SK-N-SH (cell line): ENCODE data around the gene TRIM8. TPM values are rescaled to one million over a fixed set of nuclear protein-coding genes. Genes with fewer than 3 reads are reported as not detected.
A peak's percentile ranks its signal among the peaks of the same experiment; 100 is the strongest.

Experiments used
- CTCF ChIA-PET: fragments of 300-600, 350-600 bp; formaldehyde crosslinking; extraction: SDS; loops from one replicate; lab custom pipeline; 2021; lab: Yijun Ruan, JAX
- POLR2A ChIA-PET: fragments of 350-600 bp; sonication (Branson Sonifier 250); formaldehyde crosslinking; extraction: SDS; loops from one replicate; lab custom pipeline; 2020; ENCODE audit warnings: antibody characterized with exemption, inconsistent platforms; lab: Yijun Ruan, JAX
- DNase-seq: peaks from one replicate; pipeline ENCODE4 v3.0.0; 2012
- H2AFZ ChIP-seq: fragments of 200-600 bp; sonication (generic); 2 replicates; pipeline ENCODE4 v1.8.1; 2016; ENCODE audit warnings: antibody characterized with exemption, mild to moderate bottlenecking, low read depth
- H3F3A ChIP-seq: fragments of 200-600 bp; sonication (generic); replicated peaks from 2 replicates; pipeline ENCODE3; 2016; ENCODE audit warnings: antibody characterized with exemption, mild to moderate bottlenecking; ENCODE audit not compliant: insufficient read depth
- H3K27ac ChIP-seq, 2 experiments: fragments of 200-500 bp in 1 of 2; fragments of 200-600 bp in 1 of 2; sonication (Bioruptor generic) in 1 of 2; sonication (generic), shearing (Covaris generic) in 1 of 2; 2 replicates each; pipeline versions ENCODE4 v1.5.1 to v1.6.1; 2014 to 2016; ENCODE audit warnings: low read depth in 2 of 2, inconsistent platforms in 1 of 2, low read length in 1 of 2, mild to moderate bottlenecking in 1 of 2, mixed read lengths in 1 of 2
- H3K27me3 ChIP-seq: fragments of 200-600 bp; sonication (generic), shearing (Covaris generic); 2 replicates; pipeline ENCODE4 v1.6.1; 2016; ENCODE audit warnings: mixed run types; ENCODE audit not compliant: insufficient read depth
- H3K36me3 ChIP-seq, 2 experiments: fragments of 200-500 bp in 1 of 2; fragments of 200-600 bp in 1 of 2; sonication (Bioruptor generic) in 1 of 2; sonication (generic) in 1 of 2; replicated peaks in 1 of 2; 2 replicates each; pipeline versions ENCODE3 to v1.5.1; 2014 to 2016; ENCODE audit warnings: low read length in 1 of 2, mild to moderate bottlenecking in 1 of 2; ENCODE audit not compliant: insufficient read depth in 2 of 2, control insufficient read depth in 1 of 2
- H3K4me1 ChIP-seq, 2 experiments: fragments of 200-500 bp in 1 of 2; fragments of 200-600 bp in 1 of 2; sonication (Bioruptor generic) in 1 of 2; sonication (generic), shearing (Covaris generic) in 1 of 2; 2 replicates each; pipeline versions ENCODE4 v1.5.1 to v1.6.1; 2014 to 2016; ENCODE audit warnings: low read depth in 1 of 2, low read length in 1 of 2, mixed run types in 1 of 2; ENCODE audit not compliant: insufficient read depth in 2 of 2, control insufficient read depth in 1 of 2
- H3K4me2 ChIP-seq: fragments of 200-600 bp; sonication (generic), shearing (Covaris generic); 2 replicates; pipeline ENCODE4 v1.6.1; 2017; ENCODE audit warnings: mixed run types
- H3K4me3 ChIP-seq, 2 experiments: fragments of 200-500 bp in 1 of 2; fragments of 200-600 bp in 1 of 2; sonication (Bioruptor generic) in 1 of 2; sonication (generic), shearing (Covaris generic) in 1 of 2; 2 replicates each; pipeline versions ENCODE4 v1.5.1 to v1.8.1; 2014 to 2016; ENCODE audit warnings: low read depth in 2 of 2, inconsistent platforms in 1 of 2, low read length in 1 of 2, mild to moderate bottlenecking in 1 of 2, mixed read lengths in 1 of 2, moderate library complexity in 1 of 2
- H3K79me2 ChIP-seq: fragments of 200-600 bp; sonication (generic); 2 replicates; pipeline ENCODE4 v1.8.1; 2017; ENCODE audit warnings: mild to moderate bottlenecking; ENCODE audit not compliant: insufficient read depth
- H3K9ac ChIP-seq: fragments of 200-600 bp; sonication (generic); 2 replicates; pipeline ENCODE4 v1.6.1; 2017; ENCODE audit warnings: mixed run types
- H3K9me2 ChIP-seq: fragments of 200-600 bp; sonication (generic); 2 replicates; pipeline ENCODE4 v1.6.1; 2017; ENCODE audit warnings: mixed run types
- H3K9me3 ChIP-seq: fragments of 200-600 bp; sonication (generic); 2 replicates; pipeline ENCODE4 v1.6.1; 2017; ENCODE audit warnings: mixed run types, mild to moderate bottlenecking, moderate library complexity
- H4K20me1 ChIP-seq: fragments of 200-600 bp; sonication (generic); 2 replicates; pipeline ENCODE4 v1.6.1; 2017; ENCODE audit warnings: mild to moderate bottlenecking, mixed run types; ENCODE audit not compliant: insufficient read depth
- EZH2phosphoT487 ChIP-seq: fragments of 200-600 bp; sonication (generic); IDR thresholded peaks from 2 replicates; pipeline ENCODE4 v1.6.1; 2017; ENCODE audit warnings: low read depth, mixed run types, mild to moderate bottlenecking, antibody characterized with exemption, moderate library complexity, borderline replicate concordance
- FOSL2 ChIP-seq: IDR thresholded peaks from 2 replicates; pipeline ENCODE4 v1.4.0; 2012; ENCODE audit warnings: low read depth, mild to moderate bottlenecking, moderate library complexity, borderline replicate concordance
- FOXJ3 ChIP-seq: sonication (generic); formaldehyde crosslinking; IDR thresholded peaks from 2 replicates; pipeline ENCODE4 v1.5.1; 2020; ENCODE audit warnings: mild to moderate bottlenecking, missing genetic modification reagents
- GABPA ChIP-seq: IDR thresholded peaks from 2 replicates; pipeline ENCODE4 v1.4.0; 2012; ENCODE audit warnings: low read depth, mild to moderate bottlenecking
- GATA2 ChIP-seq: sonication (generic); formaldehyde crosslinking; IDR thresholded peaks from 2 replicates; pipeline ENCODE4 v1.5.0; 2020; ENCODE audit warnings: mild to moderate bottlenecking, missing genetic modification reagents
- MXI1 ChIP-seq: IDR thresholded peaks from 2 replicates; pipeline ENCODE4 v1.6.1; 2012; ENCODE audit warnings: mild to moderate bottlenecking, low read depth, low read length, improper control_type of control experiment
- NFIC ChIP-seq: IDR thresholded peaks from 2 replicates; pipeline ENCODE4 v1.4.0; 2012; ENCODE audit warnings: borderline replicate concordance
- RAD21 ChIP-seq: IDR thresholded peaks from 2 replicates; pipeline ENCODE4 v1.6.1; 2012; ENCODE audit warnings: mild to moderate bottlenecking, low read length
- RCOR1 ChIP-seq: fragments of 150-350 bp; IDR thresholded peaks from 2 replicates; pipeline ENCODE4 v1.6.1; 2017; ENCODE audit warnings: antibody characterized with exemption, low read length
- RXRA ChIP-seq: IDR thresholded peaks from 2 replicates; pipeline ENCODE4 v1.4.0; 2012; ENCODE audit warnings: low read depth, mild to moderate bottlenecking, borderline replicate concordance
- SIN3A ChIP-seq: IDR thresholded peaks from 2 replicates; pipeline ENCODE4 v1.6.1; 2012; ENCODE audit warnings: low read depth, mild to moderate bottlenecking, low read length, moderate library complexity, borderline replicate concordance
- SMC3 ChIP-seq: IDR thresholded peaks from 2 replicates; pipeline ENCODE4 v1.6.1; 2012; ENCODE audit warnings: low read depth, low read length, improper control_type of control experiment
- TAF1 ChIP-seq: IDR thresholded peaks from 2 replicates; pipeline ENCODE4 v1.6.1; 2012; ENCODE audit warnings: low read depth, mild to moderate bottlenecking, low read length, moderate library complexity, borderline replicate concordance
- YY1 ChIP-seq: IDR thresholded peaks from 2 replicates; pipeline ENCODE4 v1.4.0; 2012; ENCODE audit warnings: low read depth, mild to moderate bottlenecking
- WGBS: methylation state at CpG from one replicate; pipeline ENCODE4 v1.1.6; 2017; ENCODE audit warnings: low lambda C conversion rate; 5-methylcytosine and 5-hydroxymethylcytosine counted together
- polyA plus RNA-seq, 3 experiments: library from polyadenylated mRNA; depleted of rRNA; stranded (reverse); fragments of >200 nt; gene quantifications; 2 replicates each; pipeline ENCODE4 v1.2.3, GENCODE V29; 2012
- TF ChIP-seq, protein P1 (sequence below): IDR thresholded peaks from 2 replicates; pipeline ENCODE4 v1.4.0; 2012; ENCODE audit warnings: low read depth, borderline replicate concordance
- TF ChIP-seq, protein P2 (sequence below): fragments of 200-600 bp; sonication (generic); IDR thresholded peaks from 2 replicates; pipeline ENCODE4 v1.6.1; 2017; ENCODE audit warnings: antibody characterized with exemption, mild to moderate bottlenecking, moderate library complexity
- TF ChIP-seq, protein P3 (sequence below): fragments of 150-350 bp; IDR thresholded peaks from 2 replicates; pipeline ENCODE4 v1.6.1; 2017; ENCODE audit warnings: antibody characterized with exemption, low read length, low read depth, borderline replicate concordance
- TF ChIP-seq, protein P4 (sequence below): IDR thresholded peaks from 2 replicates; pipeline ENCODE4 v1.4.0; 2012; ENCODE audit warnings: low read depth
- TF ChIP-seq, protein P5 (sequence below): IDR thresholded peaks from 2 replicates; pipeline ENCODE4 v1.6.1; 2012; ENCODE audit warnings: mild to moderate bottlenecking, low read depth, low read length, moderate library complexity
- TF ChIP-seq, protein P6 (sequence below): fragments of 150-350 bp; IDR thresholded peaks from 2 replicates; pipeline ENCODE4 v1.6.1; 2016; ENCODE audit warnings: mild to moderate bottlenecking, low read depth, low read length

TRIM8 gene
- polyA plus RNA-seq, 1 of the 3 experiments (the other 2 are of a cell fraction) = 108 TPM

DNA sequence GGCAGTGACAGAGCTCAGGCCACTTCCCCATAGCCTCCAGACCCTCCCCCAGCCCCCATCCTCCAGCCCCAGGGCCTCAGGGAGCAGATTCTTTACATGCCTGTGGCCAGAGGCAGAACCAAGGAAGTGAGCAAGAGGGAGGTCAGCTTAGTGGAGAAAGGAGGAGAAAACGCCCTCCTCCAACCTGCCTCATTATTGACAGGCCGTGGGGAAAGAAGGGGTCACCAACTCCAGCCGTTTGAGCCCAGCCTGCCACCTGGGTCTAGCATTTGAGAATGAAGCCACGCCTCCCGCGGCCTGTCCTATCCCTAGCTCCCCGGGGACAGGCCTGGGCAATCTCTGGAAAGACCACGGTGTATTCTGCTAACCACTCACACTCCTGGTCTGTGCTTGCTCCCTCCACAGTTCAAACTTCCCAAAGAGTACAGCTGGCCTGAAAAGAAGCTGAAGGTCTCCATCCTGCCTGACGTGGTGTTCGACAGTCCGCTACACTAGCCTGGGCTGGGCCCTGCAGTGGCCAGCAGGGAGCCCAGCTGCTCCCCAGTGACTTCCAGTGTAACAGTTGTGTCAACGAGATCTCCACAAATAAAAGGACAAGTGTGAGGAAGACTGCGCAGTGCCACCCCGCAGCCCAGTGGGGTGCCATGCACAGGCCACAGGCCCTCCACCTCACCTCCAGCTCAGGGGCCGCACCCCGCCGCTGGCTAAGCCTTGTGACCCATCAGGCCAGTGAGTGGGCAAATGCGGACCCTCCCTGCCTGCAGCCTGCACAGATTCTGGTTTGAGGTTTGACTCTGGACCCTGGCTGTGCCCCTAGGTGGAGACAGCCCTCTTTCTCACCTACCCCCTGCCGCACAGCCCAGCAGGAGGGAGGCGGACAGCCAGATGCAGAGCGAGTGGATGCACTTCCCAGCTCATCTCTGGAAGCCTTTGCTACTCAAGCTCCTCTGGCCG, 14.3 kb upstream of the TRIM8 start:
- H4K20me1 ChIP-seq = no peaks in the 10 kb centered on the region
- H3K79me2 ChIP-seq = no peaks in the 10 kb centered on the region
- peaks cover 76 to 82% of the 10 kb centered on the region in 2 experiments for H3K4me1 ChIP-seq
- no peaks in the 10 kb centered on the region for H3K9me2 ChIP-seq
- H3K9ac ChIP-seq = peak overlapping the region; percentile 50
- CTCF ChIA-PET = interaction anchor here (0.6 to 1.7 kb wide), 10 partner anchors 9 to 236 kb away, joined by 3 to 6 read pairs (median 4); partner anchors contain the start of genes ARL3 and TRIM8
- POLR2A ChIA-PET = interaction anchor here (0.5 to 4.0 kb wide), 4 partner anchors 12 to 198 kb away, joined by 3 to 34 read pairs (median 18); partner anchors contain the start of genes CUEDC2 and TRIM8
- WGBS = 60% methylated on average over 17 of the region's 22 CpGs
- no peak for DNase-seq
- H3F3A ChIP-seq = peaks cover 51% of the 10 kb centered on the region
- no peaks in the 10 kb centered on the region for H3K27me3 ChIP-seq
- H3K4me2 ChIP-seq = peak overlapping the region; percentile 68; the same call in 1 of the 2 replicates
- H3K36me3 ChIP-seq = peaks cover 0 to 3% of the 10 kb centered on the region in 2 experiments
- no peak overlapping the region for H2AFZ ChIP-seq
- H3K4me3 ChIP-seq = no peak overlapping the region
- H3K27ac ChIP-seq = peak overlapping the region; percentile 91 to 99
- H3K9me3 ChIP-seq = no peaks in the 10 kb centered on the region
- TF ChIP-seq SMC3 = no peak
- TF ChIP-seq, protein P1, sequence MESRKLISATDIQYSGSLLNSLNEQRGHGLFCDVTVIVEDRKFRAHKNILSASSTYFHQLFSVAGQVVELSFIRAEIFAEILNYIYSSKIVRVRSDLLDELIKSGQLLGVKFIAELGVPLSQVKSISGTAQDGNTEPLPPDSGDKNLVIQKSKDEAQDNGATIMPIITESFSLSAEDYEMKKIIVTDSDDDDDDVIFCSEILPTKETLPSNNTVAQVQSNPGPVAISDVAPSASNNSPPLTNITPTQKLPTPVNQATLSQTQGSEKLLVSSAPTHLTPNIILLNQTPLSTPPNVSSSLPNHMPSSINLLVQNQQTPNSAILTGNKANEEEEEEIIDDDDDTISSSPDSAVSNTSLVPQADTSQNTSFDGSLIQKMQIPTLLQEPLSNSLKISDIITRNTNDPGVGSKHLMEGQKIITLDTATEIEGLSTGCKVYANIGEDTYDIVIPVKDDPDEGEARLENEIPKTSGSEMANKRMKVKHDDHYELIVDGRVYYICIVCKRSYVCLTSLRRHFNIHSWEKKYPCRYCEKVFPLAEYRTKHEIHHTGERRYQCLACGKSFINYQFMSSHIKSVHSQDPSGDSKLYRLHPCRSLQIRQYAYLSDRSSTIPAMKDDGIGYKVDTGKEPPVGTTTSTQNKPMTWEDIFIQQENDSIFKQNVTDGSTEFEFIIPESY = no peak
- no peak for TF ChIP-seq FOXJ3 (CRISPR knock-in tag)
- TF ChIP-seq RXRA = peak; percentile 80; the same call in 1 of the 2 replicates
- TF ChIP-seq, protein P2, sequence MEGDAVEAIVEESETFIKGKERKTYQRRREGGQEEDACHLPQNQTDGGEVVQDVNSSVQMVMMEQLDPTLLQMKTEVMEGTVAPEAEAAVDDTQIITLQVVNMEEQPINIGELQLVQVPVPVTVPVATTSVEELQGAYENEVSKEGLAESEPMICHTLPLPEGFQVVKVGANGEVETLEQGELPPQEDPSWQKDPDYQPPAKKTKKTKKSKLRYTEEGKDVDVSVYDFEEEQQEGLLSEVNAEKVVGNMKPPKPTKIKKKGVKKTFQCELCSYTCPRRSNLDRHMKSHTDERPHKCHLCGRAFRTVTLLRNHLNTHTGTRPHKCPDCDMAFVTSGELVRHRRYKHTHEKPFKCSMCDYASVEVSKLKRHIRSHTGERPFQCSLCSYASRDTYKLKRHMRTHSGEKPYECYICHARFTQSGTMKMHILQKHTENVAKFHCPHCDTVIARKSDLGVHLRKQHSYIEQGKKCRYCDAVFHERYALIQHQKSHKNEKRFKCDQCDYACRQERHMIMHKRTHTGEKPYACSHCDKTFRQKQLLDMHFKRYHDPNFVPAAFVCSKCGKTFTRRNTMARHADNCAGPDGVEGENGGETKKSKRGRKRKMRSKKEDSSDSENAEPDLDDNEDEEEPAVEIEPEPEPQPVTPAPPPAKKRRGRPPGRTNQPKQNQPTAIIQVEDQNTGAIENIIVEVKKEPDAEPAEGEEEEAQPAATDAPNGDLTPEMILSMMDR = no peak
- TF ChIP-seq RAD21 = no peak
- TF ChIP-seq NFIC = peak; percentile 63
- TF ChIP-seq SIN3A = no peak; the same call in 1 of the 2 replicates
- no peak for TF ChIP-seq EZH2phosphoT487
- TF ChIP-seq, protein P3, sequence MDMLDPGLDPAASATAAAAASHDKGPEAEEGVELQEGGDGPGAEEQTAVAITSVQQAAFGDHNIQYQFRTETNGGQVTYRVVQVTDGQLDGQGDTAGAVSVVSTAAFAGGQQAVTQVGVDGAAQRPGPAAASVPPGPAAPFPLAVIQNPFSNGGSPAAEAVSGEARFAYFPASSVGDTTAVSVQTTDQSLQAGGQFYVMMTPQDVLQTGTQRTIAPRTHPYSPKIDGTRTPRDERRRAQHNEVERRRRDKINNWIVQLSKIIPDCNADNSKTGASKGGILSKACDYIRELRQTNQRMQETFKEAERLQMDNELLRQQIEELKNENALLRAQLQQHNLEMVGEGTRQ = no peak
- TF ChIP-seq, protein P4, sequence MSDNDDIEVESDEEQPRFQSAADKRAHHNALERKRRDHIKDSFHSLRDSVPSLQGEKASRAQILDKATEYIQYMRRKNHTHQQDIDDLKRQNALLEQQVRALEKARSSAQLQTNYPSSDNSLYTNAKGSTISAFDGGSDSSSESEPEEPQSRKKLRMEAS = peak; percentile 63; the same call in 1 of the 2 replicates
- no peak for TF ChIP-seq GATA2
- TF ChIP-seq, protein P5, sequence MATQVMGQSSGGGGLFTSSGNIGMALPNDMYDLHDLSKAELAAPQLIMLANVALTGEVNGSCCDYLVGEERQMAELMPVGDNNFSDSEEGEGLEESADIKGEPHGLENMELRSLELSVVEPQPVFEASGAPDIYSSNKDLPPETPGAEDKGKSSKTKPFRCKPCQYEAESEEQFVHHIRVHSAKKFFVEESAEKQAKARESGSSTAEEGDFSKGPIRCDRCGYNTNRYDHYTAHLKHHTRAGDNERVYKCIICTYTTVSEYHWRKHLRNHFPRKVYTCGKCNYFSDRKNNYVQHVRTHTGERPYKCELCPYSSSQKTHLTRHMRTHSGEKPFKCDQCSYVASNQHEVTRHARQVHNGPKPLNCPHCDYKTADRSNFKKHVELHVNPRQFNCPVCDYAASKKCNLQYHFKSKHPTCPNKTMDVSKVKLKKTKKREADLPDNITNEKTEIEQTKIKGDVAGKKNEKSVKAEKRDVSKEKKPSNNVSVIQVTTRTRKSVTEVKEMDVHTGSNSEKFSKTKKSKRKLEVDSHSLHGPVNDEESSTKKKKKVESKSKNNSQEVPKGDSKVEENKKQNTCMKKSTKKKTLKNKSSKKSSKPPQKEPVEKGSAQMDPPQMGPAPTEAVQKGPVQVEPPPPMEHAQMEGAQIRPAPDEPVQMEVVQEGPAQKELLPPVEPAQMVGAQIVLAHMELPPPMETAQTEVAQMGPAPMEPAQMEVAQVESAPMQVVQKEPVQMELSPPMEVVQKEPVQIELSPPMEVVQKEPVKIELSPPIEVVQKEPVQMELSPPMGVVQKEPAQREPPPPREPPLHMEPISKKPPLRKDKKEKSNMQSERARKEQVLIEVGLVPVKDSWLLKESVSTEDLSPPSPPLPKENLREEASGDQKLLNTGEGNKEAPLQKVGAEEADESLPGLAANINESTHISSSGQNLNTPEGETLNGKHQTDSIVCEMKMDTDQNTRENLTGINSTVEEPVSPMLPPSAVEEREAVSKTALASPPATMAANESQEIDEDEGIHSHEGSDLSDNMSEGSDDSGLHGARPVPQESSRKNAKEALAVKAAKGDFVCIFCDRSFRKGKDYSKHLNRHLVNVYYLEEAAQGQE = peak; percentile 53; the same call in 1 of the 2 replicates
- peak; percentile 68; the same call in 1 of the 2 replicates for TF ChIP-seq TAF1
- TF ChIP-seq, protein P6, sequence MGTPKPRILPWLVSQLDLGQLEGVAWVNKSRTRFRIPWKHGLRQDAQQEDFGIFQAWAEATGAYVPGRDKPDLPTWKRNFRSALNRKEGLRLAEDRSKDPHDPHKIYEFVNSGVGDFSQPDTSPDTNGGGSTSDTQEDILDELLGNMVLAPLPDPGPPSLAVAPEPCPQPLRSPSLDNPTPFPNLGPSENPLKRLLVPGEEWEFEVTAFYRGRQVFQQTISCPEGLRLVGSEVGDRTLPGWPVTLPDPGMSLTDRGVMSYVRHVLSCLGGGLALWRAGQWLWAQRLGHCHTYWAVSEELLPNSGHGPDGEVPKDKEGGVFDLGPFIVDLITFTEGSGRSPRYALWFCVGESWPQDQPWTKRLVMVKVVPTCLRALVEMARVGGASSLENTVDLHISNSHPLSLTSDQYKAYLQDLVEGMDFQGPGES = no peak
- TF ChIP-seq RCOR1 = no peak
- no peak for TF ChIP-seq MXI1
- TF ChIP-seq GABPA = no peak
- TF ChIP-seq YY1 = no peak
- no peak for TF ChIP-seq FOSL2
